Nucleus accumbens (tissue), 56 donors: ENCODE data around the gene LARP4B.
A peak's percentile ranks its signal among the peaks of the same experiment; 100 is the strongest.
"Not testable (repeated sequence)": the region's sequence is repeated elsewhere in the genome, so short reads cannot be mapped to it uniquely, and the experiment has no call there.

ENCODE experiments used
- DNase-seq, 56 donors: peaks; one replicate each; lab custom pipeline; 2025; lab: John Stamatoyannopoulos, UW

The LARP4B gene

GRCh38 chr10:775245-776075, 156.0 kb downstream of the LARP4B start:
- peak in 23 of 56 donors; percentile 10 to 72 (median 35) for DNase-seq

GRCh38 chr10:774661-775244, 156.8 kb downstream of the LARP4B start:
- DNase-seq, result no peak

- DNase-seq, result no peak
Observed at GRCh38 chr10:774223-774622, 157.3 kb downstream of the LARP4B start.

GRCh38 chr10:773562-774161, 157.8 kb downstream of the LARP4B start:
- DNase-seq, result no peak

- no peak for DNase-seq
Observed at GRCh38 chr10:772227-772637, 159.3 kb downstream of the LARP4B start.

- DNase-seq, result no peak
Observed at GRCh38 chr10:771647-772046, 159.9 kb downstream of the LARP4B start.

GRCh38 chr10:770975-771374, 160.5 kb downstream of the LARP4B start:
- no peak for DNase-seq

GRCh38 chr10:770048-770712, 161.3 kb downstream of the LARP4B start:
- DNase-seq, result not testable (repeated sequence)

GRCh38 chr10:767794-768193, 163.7 kb downstream of the LARP4B start:
- DNase-seq, result no peak

- no peak for DNase-seq
Observed at GRCh38 chr10:767211-767610, 164.3 kb downstream of the LARP4B start.

- DNase-seq, result no peak
Observed at GRCh38 chr10:761376-761775, 170.1 kb downstream of the LARP4B start.

- DNase-seq, result no peak
Observed at GRCh38 chr10:760622-761021, 170.9 kb downstream of the LARP4B start.

- no peak for DNase-seq
Observed at GRCh38 chr10:759898-760477, 171.5 kb downstream of the LARP4B start.
